GM21528 (cell line): ENCODE results near the gene RAB3IL1.

Experiments used
- ATAC-seq: cut with Tn5 transposase; IDR thresholded peaks from one replicate; pipeline ENCODE4 v1.9.1; 2021; ENCODE audit warnings: mild to moderate bottlenecking, moderate library complexity; ENCODE audit not compliant: unreplicated experiment, low FRiP score

RAB3IL1 gene

GRCh38 chr11:61907282-61907681, 10.1 kb downstream of the RAB3IL1 start:
- no peak for ATAC-seq

- no peak for ATAC-seq
These were observed 10.8 kb downstream of the RAB3IL1 start for GRCh38 chr11:61906522-61906909.

DNA sequence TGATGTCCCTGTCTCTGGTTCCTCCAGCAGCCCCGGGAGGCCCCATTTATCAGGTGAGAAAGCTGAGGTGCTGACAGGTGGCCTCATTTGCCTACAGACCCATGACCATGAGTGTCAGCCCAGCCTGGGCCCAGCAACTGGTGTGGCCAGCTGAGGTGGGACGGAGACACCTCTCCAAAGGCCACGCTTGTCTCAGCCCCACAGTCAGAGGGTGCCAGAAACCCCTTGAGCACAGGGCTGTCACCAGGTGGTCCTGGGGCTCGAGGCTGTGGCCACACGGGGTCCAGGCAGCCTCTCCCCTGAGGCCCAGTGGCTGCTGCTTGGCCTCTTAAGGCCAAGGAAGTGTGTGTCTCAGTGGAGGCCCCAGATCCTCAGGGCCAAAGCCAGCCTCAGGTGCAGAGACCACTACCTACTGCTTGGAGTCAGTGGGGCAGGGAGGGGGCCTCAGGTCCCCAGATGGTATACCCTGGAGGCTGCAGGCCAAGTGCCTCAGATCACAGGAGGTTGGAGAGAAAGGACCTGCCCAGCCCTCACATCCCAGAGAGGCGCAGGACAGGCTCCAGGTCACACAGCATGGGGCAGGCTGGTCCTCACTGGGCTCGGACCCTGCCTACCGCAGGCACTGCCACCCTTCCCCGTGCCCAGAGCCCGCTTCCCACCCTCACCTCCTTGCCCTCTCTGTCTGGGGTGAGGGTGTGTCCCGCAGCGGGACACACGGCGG, 11.4 kb downstream of the RAB3IL1 start:
- ATAC-seq, result no peak

GRCh38 chr11:61905067-61905696, 12.2 kb downstream of the RAB3IL1 start:
- no peak for ATAC-seq

- no peak for ATAC-seq
These were observed 12.8 kb downstream of the RAB3IL1 start for GRCh38 chr11:61904539-61905048.

GRCh38 chr11:61903845-61904244, 13.5 kb downstream of the RAB3IL1 start:
- no peak for ATAC-seq

DNA sequence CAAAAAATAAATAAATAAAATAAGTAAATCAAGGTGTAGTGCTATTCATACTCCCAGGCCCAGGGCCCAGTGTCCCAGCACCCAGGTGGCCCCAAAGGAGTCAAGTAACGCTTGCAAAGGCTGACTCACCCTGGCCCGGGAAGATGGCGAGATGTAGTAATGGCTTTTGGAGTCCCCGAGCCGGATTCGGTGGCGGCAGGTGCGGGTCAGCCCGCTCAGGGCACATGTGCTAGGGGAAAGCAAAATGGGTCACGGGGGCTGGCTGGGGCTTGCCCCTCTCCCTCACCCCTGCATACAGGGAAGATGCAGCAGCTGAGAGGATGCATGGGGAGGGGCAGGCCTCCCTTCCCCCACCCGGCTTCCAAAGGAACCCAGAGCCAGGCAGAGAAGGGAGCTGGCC, 15.1 kb downstream of the RAB3IL1 start:
- ATAC-seq, result no peak

GRCh38 chr11:61901397-61901796, 16.0 kb downstream of the RAB3IL1 start:
- no peak for ATAC-seq

DNA sequence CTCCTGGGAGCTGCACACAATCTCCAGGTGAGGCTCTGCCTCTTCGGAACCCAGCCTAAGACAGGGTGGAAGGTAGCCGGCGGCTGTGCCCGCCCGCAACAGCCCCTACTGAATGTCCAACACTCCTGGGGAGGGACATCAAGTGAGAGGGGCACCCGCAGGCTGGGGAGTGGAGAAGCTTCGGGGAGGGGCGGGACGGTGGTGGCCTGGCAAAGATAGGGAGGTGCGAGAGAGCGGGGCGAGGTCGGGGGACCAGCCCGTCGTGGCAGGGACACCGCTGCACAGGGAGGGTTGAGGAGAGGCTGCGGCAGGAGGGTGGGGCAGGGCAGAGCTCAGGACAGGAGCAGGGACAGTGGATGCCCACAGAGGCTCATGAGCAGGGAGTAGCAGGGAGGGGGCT, 17.1 kb downstream of the RAB3IL1 start:
- ATAC-seq, result no peak

DNA sequence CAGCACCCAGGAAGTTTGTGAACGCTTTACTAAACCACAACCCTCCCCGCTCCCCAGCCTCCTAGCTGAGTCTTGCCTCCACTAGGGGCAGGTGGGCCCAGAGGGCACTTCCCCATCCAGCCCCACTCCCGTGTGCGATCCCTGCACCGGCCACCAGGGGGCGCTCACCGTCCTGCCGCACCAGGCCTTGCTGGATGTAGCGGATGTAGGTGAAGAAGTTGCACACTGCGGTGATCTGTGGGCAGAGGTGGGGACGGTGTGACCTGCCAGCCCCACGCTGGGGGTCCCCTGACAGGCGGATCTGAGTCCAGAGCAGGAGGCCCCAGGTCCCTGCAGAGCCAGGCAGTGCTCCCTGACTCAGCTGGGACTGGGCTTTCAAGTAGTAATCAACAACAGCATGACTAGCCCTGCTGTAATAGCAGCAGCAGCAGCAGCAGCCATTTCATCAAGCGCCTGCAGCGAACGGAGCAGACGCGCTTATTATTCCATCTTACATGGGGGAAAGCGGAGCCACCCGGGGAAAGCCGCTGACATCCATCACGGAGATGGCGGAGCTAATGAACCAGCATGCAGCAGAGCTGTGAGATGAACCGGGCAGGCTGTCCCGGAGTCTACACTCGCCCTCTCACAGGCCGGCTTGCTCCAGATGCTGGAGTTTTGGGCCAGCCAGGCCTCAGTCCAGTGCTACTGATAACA, 18.1 kb downstream of the RAB3IL1 start:
- peak; percentile 54 for ATAC-seq

GRCh38 chr11:61898247-61898582, 19.2 kb downstream of the RAB3IL1 start:
- ATAC-seq, result no peak

GRCh38 chr11:61897387-61898246, 19.7 kb downstream of the RAB3IL1 start:
- no peak for ATAC-seq

- ATAC-seq, result no peak
These were observed 20.5 kb downstream of the RAB3IL1 start for GRCh38 chr11:61896665-61897386.

- ATAC-seq, result no peak
These were observed 21.7 kb downstream of the RAB3IL1 start for GRCh38 chr11:61895718-61896059.

DNA sequence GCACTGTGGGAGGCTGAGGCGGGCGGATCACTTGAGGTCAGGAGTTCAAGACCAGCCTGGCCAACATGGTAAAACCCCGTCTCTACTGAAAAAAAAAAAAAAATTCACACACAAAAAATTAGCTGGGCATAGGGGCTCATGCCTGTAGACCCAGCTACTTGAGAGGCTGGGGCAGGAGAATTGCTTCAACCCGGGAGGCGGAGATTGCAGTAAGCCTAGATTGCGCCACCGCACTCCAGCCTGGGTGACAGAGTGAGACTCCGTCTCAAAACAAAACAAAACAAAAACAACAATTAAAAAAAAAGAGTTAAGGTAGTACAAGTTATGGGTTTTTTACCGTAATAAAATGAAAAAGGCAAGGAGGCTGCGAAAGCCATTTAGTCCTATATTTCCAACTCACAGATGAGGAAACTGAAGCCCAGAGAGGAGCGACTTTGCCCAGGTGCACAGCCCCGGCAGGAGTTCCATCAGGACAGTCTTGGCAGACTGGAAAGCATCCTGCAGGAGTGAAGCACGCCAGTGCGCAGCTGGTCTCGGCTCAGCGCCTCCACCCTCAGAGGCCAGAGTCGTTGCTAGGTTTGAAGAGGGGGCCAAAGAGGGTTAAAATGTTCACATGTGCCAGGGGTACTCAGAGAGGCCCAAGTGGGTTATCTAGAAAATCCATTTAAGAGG, 22.2 kb downstream of the RAB3IL1 start:
- ATAC-seq, result no peak

DNA sequence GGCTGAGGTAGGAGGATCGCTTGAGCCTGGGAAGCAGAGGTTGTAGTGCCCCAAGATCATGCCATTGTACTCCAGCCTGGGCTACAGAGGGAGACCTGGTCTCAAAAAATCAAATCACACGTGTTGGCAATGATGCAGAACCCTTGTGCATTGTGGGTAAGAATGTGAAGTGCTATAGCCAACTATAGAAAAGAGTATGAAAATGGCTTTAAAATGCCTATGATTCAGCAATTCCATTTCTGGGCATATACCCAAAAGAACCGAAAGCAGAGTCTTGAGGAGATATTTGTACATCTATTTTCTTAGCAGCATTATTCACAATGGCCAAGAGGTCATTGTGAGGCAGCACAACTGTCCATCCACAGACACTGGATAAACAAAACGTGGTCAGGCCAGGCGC, 23.4 kb downstream of the RAB3IL1 start:
- no peak for ATAC-seq

DNA sequence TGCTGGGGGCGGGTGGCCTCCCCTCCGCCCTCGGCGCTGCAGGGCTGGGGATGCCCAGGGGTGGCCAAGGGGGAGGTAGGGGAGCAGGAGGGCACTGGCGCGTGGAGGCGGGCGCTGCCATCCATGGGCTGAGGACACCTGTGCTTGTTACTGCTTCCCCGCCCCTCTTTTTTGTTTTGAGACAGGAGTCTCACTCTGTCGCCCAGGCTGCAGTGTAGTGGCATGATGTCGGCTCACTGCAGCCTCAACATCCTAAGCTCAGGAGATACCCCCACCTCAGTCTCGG, 25.3 kb downstream of the RAB3IL1 start:
- peak; percentile 8 for ATAC-seq

DNA sequence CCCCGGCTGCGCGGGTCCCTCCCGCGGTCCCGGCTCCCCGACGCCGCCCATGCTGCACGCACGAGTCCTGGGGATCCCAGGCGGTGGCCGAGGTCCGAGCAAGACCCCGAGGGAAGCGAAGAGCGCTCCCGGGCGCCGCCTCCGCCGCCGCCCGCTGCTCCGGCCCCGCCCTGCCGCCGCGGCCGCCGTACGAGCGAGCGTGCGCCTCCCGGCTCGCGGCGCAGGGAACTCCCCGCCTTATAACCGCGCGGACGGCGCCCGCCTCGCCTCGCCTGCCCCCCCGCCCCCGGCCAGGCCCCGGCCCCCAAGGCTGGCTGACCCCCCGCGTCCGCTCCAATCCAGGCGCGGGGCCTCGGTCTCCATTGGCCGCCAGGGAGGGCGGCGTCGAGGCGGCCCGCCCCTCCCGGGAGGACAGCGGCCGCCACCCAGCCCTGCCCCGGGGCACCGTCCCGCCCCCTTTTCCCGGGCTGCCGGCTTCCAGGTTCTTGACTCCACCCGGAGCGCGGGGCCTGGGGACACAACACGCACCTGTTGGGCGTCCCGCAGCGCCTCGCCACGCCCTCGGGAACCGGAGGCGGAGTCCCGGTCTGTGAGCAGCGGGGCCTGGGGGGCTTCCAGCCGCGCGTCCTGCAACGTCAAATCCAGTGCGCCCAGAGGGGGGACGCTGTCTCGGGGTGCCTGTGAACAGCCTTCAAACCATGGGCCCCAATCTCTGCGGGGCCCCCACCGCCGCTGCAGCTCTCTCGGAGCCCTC, 25.9 kb downstream of the RAB3IL1 start, which contains the start of gene FADS3:
Gene FADS3, minus strand, starts transcription at position 215 of the 754 bp plus-strand sequence. Its CDS starts 164 bp downstream, at position 51.
- peak; percentile 47 for ATAC-seq
